Hindlimb muscle (tissue), 1 donor: ENCODE data around the gene SPATS2L. TPM values are rescaled to one million over a fixed set of nuclear protein-coding genes. Genes with fewer than 3 reads are reported as not detected.
A peak's percentile ranks its signal among the peaks of the same experiment; 100 is the strongest.

Experiments
- DNase-seq: peaks from one replicate; pipeline ENCODE4 v3.0.0-alpha.2; 2013
- polyA plus RNA-seq: library from polyadenylated mRNA; unstranded; fragments of 120-200 nt; gene quantifications from one replicate; pipeline ENCODE4 v1.2.1, GENCODE V29; 2013; ENCODE audit not compliant: insufficient read length

The SPATS2L gene
- polyA plus RNA-seq, 1 donor = 219 TPM

DNA sequence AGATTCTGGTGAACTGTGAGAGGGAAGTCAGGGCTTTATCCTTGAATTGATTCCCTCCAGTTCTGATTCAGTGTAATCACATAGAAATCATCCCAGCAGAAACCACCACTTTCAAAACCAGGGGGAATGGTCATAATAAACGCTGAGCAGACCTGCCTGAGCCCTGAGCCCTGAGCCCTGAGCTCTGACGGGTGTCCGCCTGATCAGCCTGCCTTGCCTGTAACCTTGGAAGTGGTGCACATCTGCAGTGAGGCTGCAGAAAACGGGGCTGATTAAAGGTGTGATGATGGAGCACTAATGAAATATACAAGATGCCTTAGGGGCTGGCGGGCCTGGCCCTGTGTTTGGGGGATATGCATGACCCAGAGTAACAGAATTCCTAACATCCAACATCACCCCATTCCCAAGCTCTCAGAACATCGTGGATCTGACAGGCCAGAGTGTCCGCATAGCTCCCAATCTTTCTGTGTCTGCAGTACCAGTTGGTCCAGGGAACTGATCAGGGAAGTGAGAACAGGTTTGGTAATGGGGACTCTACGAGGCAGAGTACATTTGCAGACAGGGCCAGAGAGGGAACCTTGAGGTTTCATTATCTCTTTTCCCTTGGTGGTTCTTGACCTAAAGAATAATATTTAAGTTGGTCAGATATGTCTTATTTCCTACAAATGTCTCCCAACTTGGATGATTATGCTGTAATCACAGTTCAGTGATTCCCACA lies 165.6 kb downstream of the SPATS2L start:
- DNase-seq = no peak

DNA sequence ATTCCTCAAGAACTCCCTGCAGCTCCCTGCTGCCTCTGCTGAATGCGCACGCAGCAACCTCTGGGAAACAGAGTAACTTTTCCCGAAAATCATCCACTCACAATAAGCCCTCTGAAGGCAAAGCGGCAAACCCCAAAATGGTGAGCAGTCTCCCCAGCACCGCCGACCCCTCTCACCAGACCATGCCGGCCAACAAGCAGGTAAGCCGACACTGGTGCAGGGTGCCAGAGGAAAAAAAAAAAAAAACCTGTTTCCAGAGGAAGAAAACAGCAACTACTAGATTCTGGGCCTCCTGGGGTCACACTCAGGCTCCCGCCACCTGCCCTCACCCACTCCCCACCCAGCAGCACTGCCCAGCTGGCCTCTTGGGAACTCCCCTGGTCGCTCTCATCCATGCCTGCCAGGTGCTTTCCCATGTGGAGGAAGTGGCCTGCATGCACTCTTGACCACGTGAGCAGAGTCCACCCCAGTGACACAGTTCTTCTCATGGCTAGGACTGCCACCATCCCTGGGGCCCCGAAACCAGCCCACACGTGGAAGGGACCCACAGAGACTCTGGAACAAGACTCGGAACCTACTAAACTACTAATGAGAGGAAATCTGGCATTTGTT lies 166.5 kb downstream of the SPATS2L start:
- no peak for DNase-seq

DNA sequence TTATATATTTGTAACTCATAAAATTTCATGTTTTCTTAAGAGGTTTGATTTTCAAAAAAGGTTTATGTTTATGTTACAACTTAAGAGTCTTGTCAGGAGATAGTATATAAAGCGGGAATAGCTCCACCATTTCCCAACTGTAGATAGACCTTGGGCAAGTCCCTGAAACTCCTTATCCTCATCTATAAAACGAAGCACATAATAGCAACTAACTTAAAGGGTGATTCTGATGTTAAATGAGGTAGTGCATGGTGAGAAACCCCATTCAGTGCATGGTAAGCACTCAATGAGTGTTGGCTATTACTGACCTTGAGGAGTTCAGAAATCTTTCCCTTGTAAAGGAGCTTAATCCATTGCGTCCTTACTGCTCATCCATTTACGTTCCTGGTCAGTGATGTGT lies 169.3 kb downstream of the SPATS2L start:
- DNase-seq = no peak

DNA sequence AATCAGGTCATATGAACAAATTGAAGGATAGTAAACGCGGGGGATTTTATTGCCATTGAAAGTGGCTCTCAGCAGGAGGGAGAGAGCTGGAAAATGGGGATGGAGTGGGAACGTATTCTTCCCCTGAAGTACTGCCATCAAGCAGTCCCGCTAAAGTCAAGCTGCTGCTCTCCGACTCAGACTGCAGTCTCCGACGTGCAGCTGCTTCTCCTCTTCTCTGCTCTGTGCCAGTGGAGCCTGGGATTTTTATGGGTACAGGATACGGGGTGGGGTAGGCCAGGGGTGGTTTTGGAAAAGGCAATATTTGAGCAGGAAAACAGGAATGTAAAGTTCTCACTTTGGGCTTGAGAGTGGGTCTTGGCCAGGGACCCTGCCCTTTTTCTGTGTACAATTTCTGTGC lies 170.3 kb downstream of the SPATS2L start:
- no peak for DNase-seq

DNA sequence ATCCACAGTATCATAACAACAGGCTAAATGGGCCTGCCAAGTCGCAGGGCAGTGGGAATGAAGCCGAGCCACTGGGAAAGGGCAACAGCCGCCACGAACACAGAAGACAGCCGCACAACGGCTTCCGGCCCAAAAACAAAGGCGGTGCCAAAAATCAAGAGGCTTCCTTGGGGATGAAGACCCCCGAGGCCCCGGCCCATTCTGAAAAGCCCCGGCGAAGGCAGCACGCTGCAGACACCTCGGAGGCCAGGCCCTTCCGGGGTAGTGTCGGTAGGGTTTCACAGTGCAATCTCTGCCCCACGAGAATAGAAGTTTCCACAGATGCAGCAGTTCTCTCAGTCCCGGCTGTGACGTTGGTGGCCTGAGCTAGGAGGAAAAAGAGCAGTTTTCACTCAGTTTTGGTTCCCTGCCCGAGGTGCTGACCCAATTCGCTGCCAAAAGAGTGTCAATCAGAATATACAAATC lies 171.2 kb downstream of the SPATS2L start:
- peak; percentile 36 for DNase-seq

DNA sequence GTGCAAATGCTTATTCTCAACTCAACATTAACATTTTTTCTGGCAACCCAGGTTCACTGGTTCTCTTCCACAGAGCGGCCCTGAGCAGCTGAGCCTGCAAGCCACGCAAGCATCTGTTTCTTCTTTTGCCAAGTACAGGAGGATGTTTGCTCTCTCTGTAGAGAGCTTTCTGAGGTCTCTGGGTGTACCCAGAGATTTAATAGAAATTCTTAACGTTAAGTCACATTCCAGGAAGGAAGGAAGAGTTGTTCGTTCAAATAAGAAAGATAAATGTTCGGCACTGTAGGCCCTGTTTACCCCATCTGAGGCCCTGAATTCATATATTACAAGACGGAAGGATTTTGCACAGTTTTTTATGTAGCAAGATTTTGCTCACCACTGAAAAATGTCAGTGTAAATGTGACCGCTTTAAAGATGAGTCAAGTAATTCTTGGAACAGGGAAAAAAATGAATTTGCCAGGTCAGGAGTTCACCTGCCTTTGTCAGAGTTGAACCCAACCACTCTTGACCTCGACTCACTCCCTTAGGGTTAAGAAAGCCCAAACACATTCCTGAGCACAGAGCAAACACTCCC lies 173.3 kb downstream of the SPATS2L start:
- DNase-seq = no peak

DNA sequence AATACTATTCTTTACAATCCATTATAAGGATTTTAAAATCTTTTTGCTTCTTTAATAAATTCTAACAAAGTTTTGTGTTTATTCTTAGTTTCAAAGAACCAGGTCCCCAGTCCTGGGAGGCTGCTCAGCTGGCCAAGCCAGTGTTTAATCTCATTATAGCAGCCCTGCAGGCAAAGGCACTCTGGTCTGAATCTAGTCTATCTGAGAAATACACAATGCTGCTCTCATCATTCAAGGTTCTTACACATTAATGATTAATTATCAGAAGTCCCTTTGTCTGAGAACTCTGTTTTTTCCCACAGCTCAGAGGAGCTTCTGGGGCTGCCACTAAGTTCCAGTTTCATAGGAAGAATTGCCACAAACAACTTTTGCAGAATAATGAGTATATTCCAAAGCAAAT lies 175.7 kb downstream of the SPATS2L start:
- no peak for DNase-seq

DNA sequence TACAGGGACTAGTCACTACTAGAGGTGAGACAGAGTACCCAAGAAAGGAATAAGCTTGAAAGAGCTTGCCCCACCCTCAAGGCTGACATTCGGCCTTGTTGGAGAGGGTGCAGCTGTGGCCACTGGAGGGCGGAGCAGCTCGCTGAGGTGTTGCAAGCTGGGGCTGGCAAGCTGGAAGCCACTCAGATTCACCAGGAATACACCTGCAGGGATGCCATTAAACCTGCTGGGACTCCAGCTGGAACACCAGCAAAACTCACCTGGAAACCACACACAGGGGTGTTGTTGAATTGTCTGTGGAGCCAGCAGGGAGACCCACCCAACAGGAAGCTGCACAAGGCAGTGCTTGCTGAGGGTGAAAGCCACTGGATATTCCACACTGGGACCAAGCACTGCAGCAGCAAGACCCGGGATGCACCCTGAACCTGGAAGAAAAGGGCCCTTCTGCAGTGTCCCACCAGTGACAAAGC lies 177.3 kb downstream of the SPATS2L start:
- no peak for DNase-seq

DNA sequence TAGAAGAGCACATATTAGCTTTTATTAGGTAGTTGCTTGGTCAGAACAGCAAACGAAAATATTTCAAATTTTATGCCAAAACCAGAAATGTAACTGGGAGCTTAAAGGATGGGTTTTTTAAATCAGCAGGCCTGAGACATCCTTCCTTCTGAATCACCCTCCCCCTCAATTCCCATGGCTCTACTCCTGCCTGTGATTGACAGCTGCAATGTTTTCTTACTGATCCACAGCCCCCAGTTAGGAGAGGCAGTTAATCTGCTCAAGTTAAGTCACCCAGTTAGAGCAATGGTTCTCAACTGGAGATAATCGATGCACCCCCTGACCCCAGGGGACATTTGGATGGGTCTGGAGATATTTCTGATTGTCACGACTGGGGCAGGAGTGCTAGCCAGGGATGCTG lies 178.4 kb downstream of the SPATS2L start:
- DNase-seq = no peak

DNA sequence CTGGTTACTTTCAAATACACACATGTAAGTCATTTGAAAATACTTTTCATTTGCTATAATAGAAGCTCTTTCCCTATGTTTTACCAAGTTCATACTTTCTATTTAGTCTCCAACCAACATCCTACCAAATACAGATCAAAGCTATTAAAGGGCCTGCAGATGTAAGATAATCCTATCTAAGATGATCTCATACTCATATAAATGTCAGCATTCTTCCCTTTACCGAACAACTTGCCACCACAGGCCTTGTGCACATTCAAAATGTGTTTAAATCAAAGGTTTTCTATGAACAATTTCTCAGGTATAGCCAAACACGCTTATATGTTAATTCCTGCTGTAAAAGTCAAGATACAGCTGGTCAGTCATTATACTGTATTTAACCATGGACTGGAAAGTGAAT lies 180.0 kb downstream of the SPATS2L start:
- no peak for DNase-seq

DNA sequence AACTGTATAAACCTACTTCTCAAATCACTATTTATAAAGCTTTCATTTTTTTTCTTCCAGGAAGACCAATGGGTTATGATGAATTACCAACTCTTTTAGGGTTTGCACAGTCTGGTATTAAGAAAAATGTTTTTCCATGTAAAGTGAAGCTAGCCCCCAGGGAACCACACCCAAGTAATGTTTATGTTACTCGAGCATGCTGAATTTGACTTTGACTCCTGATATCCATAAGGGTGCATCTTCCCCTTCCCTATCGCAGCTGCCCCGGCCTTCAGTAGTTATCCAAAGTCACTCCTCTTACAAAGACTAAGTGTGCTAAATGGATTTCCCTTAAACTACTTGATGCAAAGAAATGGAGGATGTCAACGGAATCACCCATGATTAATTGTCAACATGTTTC lies 181.7 kb downstream of the SPATS2L start:
- DNase-seq = no peak

DNA sequence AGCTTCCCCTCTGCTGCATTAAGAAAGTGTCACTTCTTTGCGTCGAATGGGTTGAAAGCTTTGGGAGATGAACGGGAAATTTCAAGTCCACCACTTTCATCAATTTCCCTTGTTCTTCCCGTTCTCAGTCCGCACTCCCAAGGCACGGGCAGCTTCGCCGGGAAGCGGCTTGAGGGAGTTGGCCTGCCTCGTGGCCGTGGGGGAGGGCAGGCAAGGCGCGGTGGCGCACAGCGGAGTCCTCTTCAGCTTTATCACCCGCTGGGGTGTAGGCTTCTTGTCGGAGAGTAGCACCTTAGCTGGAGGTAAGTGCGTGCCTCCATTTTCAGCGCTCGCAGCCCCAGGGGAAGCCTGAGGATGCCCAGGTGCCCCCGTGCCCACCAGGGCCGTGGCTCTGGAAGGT lies 183.5 kb downstream of the SPATS2L start:
- no peak for DNase-seq

DNA sequence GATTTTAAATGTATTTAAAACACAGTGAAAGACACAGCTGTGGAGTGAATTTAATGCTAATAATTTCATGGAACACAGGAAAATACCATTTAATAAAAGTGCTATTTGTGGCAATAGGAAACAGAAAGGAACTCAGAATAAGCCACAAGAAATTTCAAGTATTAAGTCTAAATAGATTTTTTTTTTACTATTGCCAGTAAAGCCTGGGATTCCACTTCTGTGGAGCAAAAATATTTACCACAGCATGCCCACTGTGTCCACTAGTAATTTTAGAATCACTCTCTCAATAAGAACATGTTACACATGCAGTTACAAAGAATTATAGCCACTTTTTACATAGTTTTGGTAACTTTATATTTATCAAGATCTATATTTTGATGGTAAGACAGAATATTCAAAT lies 186.2 kb downstream of the SPATS2L start:
- no peak for DNase-seq

DNA sequence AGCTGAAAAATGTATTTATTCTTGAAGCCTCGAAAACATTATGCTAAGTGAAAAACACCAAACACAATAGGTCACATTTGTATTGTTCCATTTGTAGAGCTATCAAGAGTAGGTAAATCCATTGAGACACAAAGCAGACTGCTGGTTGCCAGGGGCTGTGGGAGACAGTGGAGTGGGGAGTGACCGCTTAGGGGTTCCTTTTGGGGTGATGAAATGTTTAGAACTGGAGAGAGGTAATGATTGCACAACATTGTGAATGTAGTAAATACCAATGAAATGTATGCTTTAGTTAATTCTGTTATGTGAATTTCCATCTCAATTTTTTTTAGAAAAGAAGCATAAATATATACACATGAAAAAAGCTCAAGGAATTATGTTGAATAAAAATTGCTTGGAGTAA lies 187.6 kb downstream of the SPATS2L start:
- no peak for DNase-seq

DNA sequence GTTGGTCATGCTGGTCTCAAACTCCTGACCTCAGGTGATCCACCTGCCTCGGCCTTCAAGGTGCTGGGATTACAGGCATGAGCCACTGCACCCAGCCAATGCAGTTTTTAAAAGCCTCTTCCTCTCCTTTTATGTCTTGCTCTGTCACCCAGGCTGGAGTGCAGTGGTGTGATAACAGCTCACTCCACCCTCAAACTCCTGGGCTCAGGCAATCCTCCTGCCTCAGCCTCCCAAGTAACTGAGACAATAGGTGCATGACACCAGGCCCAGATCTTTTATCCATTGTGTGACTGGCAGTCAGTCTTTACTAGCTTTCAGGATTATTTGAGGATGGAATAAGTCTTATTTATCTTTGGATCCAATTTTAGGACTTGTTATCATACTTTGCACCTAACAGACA lies 190.2 kb downstream of the SPATS2L start:
- no peak for DNase-seq

DNA sequence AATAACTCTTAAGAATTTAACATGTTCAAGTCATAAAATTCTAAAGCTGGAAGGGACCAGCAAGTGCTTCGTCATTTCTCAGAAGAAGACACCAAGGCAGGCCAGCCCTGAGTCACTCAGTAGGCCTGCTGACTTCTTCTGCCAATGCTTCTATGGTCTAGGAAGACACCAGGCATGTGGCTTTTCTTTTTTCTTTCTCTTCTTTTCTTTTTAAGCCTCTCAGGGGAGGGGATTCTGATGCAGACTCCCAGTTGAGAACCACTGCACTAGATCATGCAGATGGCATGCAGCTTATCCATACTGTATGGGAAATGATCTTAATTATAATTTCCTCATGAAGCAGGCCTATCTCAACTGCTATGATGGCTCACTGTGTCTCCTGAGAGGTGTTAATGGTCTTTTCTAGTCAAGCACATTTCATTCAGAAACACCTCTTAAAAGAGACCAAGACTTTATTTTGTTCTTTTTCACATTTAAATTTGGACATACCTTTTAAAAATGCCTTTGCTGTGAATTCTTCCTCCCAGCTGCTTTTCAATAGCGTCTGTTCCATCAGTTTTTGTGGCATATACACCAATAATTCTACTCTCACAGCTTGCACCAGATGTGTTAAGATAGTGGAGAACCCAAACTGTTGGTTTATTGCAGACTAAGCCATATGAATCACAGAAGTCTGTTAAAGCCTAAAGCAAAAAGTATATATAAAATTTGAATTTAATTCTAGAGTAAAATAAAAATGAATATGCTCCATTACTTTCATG lies 192.1 kb downstream of the SPATS2L start:
- no peak for DNase-seq

DNA sequence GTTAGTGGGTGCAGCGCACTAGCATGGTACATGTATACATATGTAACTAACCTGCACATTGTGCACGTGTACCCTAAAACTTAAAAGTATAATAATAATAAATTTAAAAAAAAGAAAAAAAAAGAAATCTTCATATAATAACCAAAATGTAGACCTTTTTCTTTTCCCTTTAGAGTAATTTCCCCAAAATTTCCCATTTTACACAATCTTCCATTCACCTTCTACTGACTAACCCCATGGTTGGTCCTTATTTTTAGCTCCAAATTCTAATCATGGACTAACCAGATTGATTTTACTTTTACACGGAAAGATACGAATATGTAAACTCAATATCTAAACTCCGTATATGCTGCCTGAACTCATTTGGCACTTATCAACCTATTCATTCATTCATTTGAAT lies 195.7 kb downstream of the SPATS2L start:
- no peak for DNase-seq

DNA sequence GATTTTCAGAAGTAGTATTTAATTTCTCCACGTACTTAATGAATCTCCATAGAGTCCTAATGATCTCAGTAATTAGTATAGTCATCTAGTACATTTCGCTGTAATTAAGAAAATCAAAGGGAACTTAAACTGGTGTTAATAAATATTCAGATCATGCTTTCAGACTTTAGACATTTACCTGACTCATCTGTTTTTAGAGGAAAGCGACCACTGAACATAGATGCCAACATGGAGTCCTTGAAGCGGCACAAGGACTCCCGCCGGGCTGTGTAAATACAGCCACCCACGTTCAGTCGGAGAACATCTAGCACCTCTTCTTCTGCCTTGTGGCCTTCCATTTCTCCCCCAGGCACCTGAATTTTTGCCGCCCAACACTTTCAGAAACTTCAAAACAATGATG lies 200.2 kb downstream of the SPATS2L start:
- no peak for DNase-seq

DNA sequence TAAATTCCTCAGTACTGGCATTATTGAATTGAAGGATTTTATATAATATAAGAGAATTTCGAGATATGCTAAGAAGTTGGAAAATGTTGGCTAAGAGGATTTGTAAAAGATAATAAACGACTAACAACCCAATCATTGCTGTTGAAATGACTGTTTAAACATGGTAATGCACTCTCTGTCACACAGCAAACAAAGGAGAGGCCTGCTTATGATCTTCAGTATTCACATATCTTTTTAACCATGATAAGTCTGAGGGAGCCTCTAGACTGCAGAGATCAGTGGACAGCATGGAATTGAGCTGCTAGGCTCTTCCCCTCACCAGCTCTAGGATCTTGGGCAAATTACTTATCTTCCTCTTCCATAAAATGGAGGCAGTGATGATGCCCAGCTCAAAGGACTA lies 200.7 kb downstream of the SPATS2L start:
- no peak for DNase-seq

DNA sequence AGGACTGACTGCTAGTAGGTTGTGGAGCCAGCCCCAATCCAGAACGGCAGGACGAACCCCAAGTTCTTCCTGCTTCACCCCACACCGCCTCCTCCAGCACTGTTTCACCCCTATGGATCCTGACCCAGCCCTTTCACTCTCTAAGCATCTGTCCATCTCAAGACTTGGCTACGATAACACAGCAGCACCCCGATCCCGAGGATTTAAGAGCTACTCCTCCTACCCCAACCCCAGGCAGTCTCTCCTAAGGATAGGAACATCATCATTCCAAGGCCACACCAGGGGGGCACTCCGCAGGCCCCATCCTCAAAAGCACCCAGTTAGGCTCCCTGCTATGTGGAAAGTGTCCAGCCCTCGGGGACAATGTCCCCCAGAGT lies 202.7 kb downstream of the SPATS2L start:
- DNase-seq = no peak

DNA sequence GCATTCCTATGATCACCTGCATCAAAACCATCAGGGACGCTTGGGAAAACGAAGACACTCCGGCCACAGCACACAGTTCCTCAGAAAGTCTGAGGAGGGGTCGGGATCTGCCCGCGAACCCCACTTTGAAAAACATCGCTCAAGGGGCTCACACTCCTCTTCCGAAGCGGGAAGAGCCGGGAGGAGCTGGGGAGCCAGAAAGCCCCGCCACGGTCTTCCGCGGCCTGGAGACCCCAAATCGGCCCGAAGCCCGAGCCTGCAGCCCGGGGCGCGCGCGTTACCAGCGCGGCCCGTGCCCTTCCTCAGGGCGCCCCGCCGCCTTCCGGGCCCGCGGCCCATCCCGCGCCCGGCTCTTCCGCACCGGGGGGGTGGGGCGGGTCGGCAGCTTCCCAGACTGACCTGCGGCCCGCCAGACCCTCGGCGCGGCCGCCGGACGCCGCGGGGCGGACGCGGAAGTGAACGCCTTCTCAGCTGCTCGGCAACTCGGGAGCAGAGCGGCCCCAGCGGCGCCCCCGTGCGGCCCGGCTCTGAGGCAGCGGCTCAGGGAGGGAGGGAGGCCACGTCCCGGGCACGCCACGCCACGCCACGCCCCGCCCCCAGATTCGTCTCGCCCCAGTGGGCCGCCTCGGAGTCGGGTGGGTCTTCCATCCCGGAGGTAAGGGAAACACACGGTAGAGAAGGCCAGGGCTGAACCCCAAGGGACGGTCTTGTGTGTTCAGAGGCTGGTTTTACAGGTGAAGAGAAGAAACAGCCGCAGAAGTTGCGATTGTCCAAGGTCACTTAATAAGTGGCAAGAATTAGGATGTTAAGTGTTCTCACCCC lies 203.3 kb downstream of the SPATS2L start, which contains the start of gene KCTD18:
TSS of gene KCTD18 (minus strand) at position 457 of the 822 bp plus-strand sequence. CDS start 3,052 bp downstream, outside the sequence.
- DNase-seq = peak; percentile 92

DNA sequence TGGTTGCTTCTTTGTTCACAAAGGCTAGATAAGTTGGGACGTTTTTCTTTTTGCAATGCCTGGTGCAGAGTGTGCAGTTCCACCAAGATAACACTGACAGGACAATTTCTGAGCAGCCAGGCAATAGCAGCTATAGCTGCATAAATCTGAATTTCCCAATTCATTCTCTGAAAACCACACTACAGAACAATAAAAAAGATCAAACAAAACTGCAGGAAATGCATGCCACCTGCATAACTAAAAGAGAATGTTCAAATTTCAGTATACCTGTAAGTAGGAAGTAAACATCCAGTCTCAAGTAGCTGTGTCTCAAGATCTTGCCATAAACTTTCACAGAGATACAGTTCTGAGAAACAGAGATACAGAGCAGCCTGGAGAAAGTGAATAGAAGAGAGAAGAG lies 208.7 kb downstream of the SPATS2L start:
- DNase-seq = no peak
